Measurements from ENCODE around the gene RASGRF1. TPM values are rescaled to one million over a fixed set of nuclear protein-coding genes. Genes with fewer than 3 reads are reported as not detected.

The RASGRF1 gene
- total RNA-seq, 1 donor = not detected

DNA sequence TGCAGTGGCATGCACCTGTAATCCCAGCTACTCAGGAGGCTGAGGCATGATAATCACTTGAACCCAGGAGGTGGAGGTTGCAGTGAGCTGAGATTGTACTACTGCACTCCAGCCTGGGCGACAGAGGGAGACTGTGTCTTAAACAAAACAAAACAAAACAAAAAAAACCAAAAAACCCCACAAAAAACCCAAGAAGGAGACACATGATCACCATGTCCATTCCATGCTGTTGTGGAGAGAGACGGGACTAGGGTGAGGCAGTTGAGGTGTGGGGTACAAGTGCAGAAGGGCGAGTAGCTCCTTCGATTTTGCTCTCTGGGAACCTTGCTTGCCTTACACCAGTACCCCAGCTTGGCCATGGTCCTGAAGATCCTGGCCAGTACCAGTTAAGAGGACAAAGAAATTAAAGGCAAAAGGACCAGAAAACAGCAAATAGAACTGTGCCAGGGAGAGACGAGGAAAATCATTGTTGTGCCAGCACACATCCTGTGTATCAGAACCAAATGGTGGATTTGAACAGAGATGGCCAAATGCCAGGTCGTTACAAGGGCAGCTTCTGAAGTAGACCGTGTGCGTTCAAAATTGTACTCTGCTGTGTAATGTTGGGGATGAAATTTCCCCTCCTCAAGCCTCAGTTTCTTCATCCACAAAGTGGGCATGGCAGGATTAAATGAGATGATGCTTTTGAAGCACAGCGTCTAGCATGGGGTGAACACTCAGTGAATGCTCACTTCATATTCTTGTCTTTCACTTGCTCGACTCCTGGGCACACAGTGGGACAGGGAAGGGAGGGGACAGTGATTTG, 102.8 kb downstream of the RASGRF1 start:
- no peak overlapping the region for H3K4me3 ChIP-seq (ENCODE audit: low read depth, low read length)
- TF ChIP-seq CTCF (IDR thresholded peaks at IDR 0.05; ENCODE audit: insufficient read depth, low read length) = no peak
- DNase-seq (ENCODE audit: low read depth) = no peak

GRCh38 chr15:78985859-78986475, 104.6 kb downstream of the RASGRF1 start:
- TF ChIP-seq CTCF (IDR thresholded peaks at IDR 0.05; ENCODE audit: insufficient read depth, low read length) = no peak
- no peak for DNase-seq (ENCODE audit: low read depth)
- no peak overlapping the region for H3K4me3 ChIP-seq (ENCODE audit: low read depth, low read length)

DNA sequence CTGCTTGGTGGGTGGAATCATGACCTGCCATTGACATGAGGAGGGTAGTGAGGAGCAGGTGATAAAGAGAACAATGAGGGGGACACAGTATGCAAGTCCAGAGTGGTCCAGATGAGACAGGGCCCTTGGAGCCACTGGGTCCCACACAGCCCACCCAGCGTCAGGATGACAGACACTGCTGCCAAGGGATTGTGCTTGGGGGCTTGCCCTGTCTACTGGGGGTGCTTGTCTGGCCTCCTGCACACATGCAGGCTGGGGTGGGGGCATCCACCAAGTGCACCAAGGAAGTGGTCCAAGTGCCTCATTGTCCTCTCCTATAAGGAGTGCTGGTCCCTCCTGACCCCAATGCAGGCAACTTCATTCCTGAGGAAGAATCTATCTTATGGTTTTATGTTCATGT, 106.5 kb downstream of the RASGRF1 start:
- no peak for TF ChIP-seq CTCF (IDR thresholded peaks at IDR 0.05; ENCODE audit: insufficient read depth, low read length)
- DNase-seq (ENCODE audit: low read depth) = no peak
- no peak overlapping the region for H3K4me3 ChIP-seq (ENCODE audit: low read depth, low read length)

DNA sequence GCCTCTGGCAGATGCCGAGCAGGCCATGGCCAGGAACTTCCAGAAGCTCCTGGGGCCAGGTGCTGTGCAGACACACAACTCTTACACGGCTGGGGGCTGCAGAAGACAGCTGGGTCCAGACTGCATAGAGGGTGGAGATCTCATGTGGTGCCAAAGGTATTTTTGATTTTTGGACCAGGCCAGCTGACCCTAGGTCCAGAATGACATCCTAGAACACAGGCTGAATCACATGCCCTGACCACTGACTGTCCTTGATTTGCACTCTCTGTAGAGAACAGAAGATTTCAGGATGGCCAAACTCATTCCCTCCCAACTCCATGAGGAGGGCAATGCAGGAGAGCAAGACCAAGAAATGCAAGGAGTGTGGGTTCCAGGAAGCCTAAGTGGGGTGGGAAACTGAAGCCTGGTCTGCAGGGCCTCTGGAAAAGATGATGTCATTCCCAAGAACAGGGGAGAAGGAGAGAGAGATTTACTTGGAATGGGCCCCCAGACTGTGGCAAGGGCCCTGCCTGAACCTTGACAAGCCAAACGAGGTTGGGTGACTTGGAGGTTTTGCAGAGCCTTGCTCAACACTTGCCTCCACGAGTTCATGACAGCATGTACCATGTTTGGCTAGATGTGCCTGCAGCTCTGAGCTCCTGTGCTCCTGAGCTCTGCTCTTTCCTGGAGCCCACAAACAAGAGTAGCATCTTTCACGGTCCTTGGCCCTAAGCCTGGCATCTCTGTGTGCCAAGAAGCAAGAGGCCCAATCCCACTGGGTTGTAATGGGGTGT, 107.2 kb downstream of the RASGRF1 start:
- TF ChIP-seq CTCF (IDR thresholded peaks at IDR 0.05; ENCODE audit: insufficient read depth, low read length) = no peak
- no peak for DNase-seq (ENCODE audit: low read depth)
- H3K4me3 ChIP-seq (ENCODE audit: low read depth, low read length) = no peak overlapping the region

DNA sequence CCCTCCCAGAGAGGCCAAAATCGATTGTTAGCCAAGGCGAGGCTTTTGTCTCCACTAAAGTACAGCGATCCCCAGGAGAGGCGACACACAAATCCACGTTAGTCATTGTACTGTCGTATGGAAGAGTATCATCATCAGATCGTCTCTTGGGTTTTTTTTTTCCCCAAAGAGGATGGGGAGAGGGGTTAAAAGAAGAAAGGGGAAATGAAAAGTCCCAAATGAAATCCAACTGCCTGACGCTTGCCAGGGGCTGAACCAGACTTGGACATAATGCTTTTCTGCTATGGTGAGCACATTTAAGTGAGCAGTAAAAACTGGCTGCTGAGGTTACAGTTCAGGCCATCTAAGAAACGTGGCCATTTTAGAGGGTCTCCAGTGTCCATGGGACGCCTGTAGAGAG, 107.8 kb downstream of the RASGRF1 start:
- no peak for DNase-seq (ENCODE audit: low read depth)
- TF ChIP-seq CTCF (IDR thresholded peaks at IDR 0.05; ENCODE audit: insufficient read depth, low read length) = no peak

DNA sequence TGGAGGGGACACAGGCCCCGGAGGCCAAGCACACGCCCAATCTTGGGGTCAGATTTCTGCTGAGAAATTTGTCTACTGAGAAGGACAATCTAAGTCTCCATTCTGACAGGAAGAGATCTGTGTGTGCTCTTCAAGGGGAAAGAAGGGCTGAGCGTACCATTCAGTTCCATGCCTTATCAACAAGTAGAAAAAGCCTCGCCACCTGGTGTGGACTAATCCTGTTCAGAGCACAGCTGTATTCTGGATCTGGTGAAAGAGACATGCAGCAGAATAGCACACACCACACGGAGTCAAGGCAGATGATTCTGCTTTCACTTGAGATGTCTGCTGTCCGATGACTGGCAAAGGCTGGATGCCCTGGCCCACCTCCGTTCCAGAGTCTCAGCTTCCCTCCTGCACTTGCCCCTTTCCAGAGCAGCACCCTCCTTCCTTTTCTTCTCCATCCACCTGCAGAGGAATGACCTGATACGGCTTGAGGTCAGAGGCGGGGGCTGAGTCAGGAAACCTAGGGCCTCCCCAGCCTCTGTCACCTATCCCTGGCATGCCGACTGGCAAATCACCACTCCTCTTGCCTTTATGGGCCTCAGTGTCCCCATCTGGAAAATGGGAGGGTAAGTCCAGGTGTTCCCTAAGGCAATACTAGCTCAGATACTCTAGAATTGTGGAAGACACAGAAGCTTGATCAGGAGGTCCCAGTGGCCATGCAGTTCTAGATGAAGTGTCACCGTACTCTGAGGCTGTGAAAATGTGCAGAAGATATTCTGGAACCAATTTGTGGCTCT, 108.9 kb downstream of the RASGRF1 start:
- no peak for TF ChIP-seq CTCF (IDR thresholded peaks at IDR 0.05; ENCODE audit: insufficient read depth, low read length)
- no peak for DNase-seq (ENCODE audit: low read depth)
- H3K4me3 ChIP-seq (ENCODE audit: low read depth, low read length) = no peak overlapping the region

More for the DNA sequence above, 107.8 kb downstream of the RASGRF1 start:
- H3K4me3 ChIP-seq (ENCODE audit: low read depth, low read length) = no peak overlapping the region
